GM23248 (cell line): ENCODE data around the gene KRTAP5-9. TPM values are rescaled to one million over a fixed set of nuclear protein-coding genes. Genes with fewer than 3 reads are reported as not detected.

Source experiments
- DNase-seq: peaks from one replicate; pipeline ENCODE4 v3.0.0-alpha.2; 2015
- H2AFZ ChIP-seq: fragments of 200-600 bp; sonication (generic); 2 replicates; pipeline ENCODE4 v1.6.1; 2016; ENCODE audit warnings: antibody characterized with exemption
- H3F3A ChIP-seq: fragments of 200-600 bp; sonication (generic); 2 replicates; pipeline ENCODE4 v1.6.1; 2016; ENCODE audit warnings: mild to moderate bottlenecking, antibody characterized with exemption, mixed run types; ENCODE audit not compliant: insufficient read depth
- H3K27ac ChIP-seq: fragments of 200-600 bp; sonication (generic); 2 replicates; pipeline ENCODE4 v1.5.1; 2016; ENCODE audit warnings: mild to moderate bottlenecking
- H3K27me3 ChIP-seq: fragments of 200-600 bp; sonication (generic); replicated peaks from 2 replicates; pipeline ENCODE4 v1.6.1; 2016; ENCODE audit warnings: mild to moderate bottlenecking; ENCODE audit not compliant: insufficient read depth
- H3K36me3 ChIP-seq: fragments of 200-600 bp; sonication (generic); 2 replicates; pipeline ENCODE4 v1.6.1; 2016; ENCODE audit warnings: low read depth, mild to moderate bottlenecking
- H3K4me1 ChIP-seq: fragments of 200-600 bp; sonication (generic); 2 replicates; pipeline ENCODE4 v1.6.1; 2016; ENCODE audit warnings: mild to moderate bottlenecking; ENCODE audit not compliant: insufficient read depth
- H3K4me2 ChIP-seq: fragments of 200-600 bp; sonication (generic); one replicate; pipeline ENCODE4 v1.6.1; 2016; ENCODE audit warnings: mild to moderate bottlenecking; ENCODE audit not compliant: unreplicated experiment
- H3K4me3 ChIP-seq: fragments of 200-600 bp; sonication (generic); 2 replicates; pipeline ENCODE4 v1.5.1; 2016; ENCODE audit warnings: mild to moderate bottlenecking
- H3K79me2 ChIP-seq: fragments of 200-600 bp; sonication (generic); 2 replicates; pipeline ENCODE4 v1.6.1; 2016; ENCODE audit warnings: mild to moderate bottlenecking; ENCODE audit not compliant: insufficient read depth
- H3K9ac ChIP-seq: fragments of 200-600 bp; sonication (generic); 2 replicates; pipeline ENCODE4 v1.6.1; 2016; ENCODE audit warnings: mild to moderate bottlenecking
- H3K9me2 ChIP-seq: fragments of 200-600 bp; sonication (generic); 2 replicates; pipeline ENCODE4 v1.6.1; 2016; ENCODE audit warnings: mixed run types, mild to moderate bottlenecking, moderate library complexity; ENCODE audit not compliant: insufficient read depth
- H3K9me3 ChIP-seq: fragments of 200-600 bp; sonication (generic); one replicate; pipeline ENCODE4 v1.6.1; 2017; ENCODE audit warnings: low read depth
- H4K20me1 ChIP-seq: fragments of 200-600 bp; sonication (generic); 2 replicates; pipeline ENCODE4 v1.6.0; 2016; ENCODE audit not compliant: insufficient read depth
- EZH2 ChIP-seq: fragments of 200-600 bp; sonication (generic); IDR thresholded peaks from 2 replicates; pipeline ENCODE4 v1.6.1; 2018; ENCODE audit warnings: antibody characterized with exemption, mild to moderate bottlenecking; ENCODE audit not compliant: insufficient read depth, poor library complexity, severe bottlenecking
- EZH2phosphoT487 ChIP-seq: fragments of 200-600 bp; sonication (generic); IDR thresholded peaks from 2 replicates; pipeline ENCODE4 v1.6.1; 2018; ENCODE audit warnings: antibody characterized with exemption, moderate library complexity, mild to moderate bottlenecking, low read depth; ENCODE audit not compliant: insufficient read depth
- WGBS, 2 experiments: methylation state at CpG; one replicate each; pipeline ENCODE4 v1.1.6; 2015 to 2017; ENCODE audit warnings: low lambda C conversion rate in 2 of 2, low coverage in 1 of 2; ENCODE audit errors: missing lambda C conversion rate in 2 of 2; 5-methylcytosine and 5-hydroxymethylcytosine counted together
- in situ Hi-C: fragments of 300-500 bp; cut with MboI; formaldehyde crosslinking; loops from 2 replicates; pipeline ENCODE4 v1.15.0; 2020
- polyA plus RNA-seq: library from polyadenylated mRNA; unstranded; fragments of >200 nt; fragmentation: Nextera tagmentation; extraction: Ambion mirVana; gene quantifications from 2 replicates; pipeline ENCODE4 v1.2.1, GENCODE V29; 2016
- total RNA-seq: library from RNA; depleted of rRNA; stranded (reverse); fragments of >200 nt; shearing (Covaris generic); gene quantifications from 2 replicates; pipeline ENCODE4 v1.2.3, GENCODE V29; 2014

KRTAP5-9 gene
- total and polyA plus RNA-seq, 2 experiments from 2014 or later = not detected

- TF ChIP-seq EZH2 (no peak), EZH2phosphoT487 (no peak)
- Histone ChIP-seq H2AFZ (no peak overlapping the region), H3K4me3 (no peak overlapping the region), H3K9ac (no peak overlapping the region), H3K9me3 (no peaks in the 10 kb centered on the region), H3K36me3 (no peaks in the 10 kb centered on the region), H4K20me1 (no peaks in the 10 kb centered on the region), H3K27me3 (peaks cover 5% of the 10 kb centered on the region; the same call in 1 of the 2 replicates), H3K27ac (no peak overlapping the region), H3K4me2 (no peak overlapping the region), H3K9me2 (no peaks in the 10 kb centered on the region), H3K4me1 (no peaks in the 10 kb centered on the region), H3F3A (no peaks in the 10 kb centered on the region), H3K79me2 (no peaks in the 10 kb centered on the region)
- no peak for DNase-seq
- WGBS, 2 experiments = 34 to 45% methylated on average over 6 of the region's 6 CpGs
- in situ Hi-C loops = no loop called here
These were observed 3.5 kb upstream of the KRTAP5-9 start for GRCh38 chr11:71544525-71545214.

GRCh38 chr11:71545405-71545966 is 2.7 kb upstream of the KRTAP5-9 start:
- 63 to 69% methylated on average over 12 of the region's 12 CpGs for WGBS, 2 experiments
- no peak for TF ChIP-seq EZH2
- no peak for TF ChIP-seq EZH2phosphoT487
- no peak overlapping the region for H3K4me2 ChIP-seq
- no peak overlapping the region for H3K27ac ChIP-seq
- H3K9ac ChIP-seq = no peak overlapping the region
- no peaks in the 10 kb centered on the region for H3K9me3 ChIP-seq
- H3F3A ChIP-seq = no peaks in the 10 kb centered on the region
- H3K4me3 ChIP-seq = no peak overlapping the region
- no peaks in the 10 kb centered on the region for H4K20me1 ChIP-seq
- no peaks in the 10 kb centered on the region for H3K9me2 ChIP-seq
- peaks cover 5% of the 10 kb centered on the region; the same call in 1 of the 2 replicates for H3K27me3 ChIP-seq
- H2AFZ ChIP-seq = no peak overlapping the region
- no peaks in the 10 kb centered on the region for H3K79me2 ChIP-seq
- no peak for DNase-seq
- no peaks in the 10 kb centered on the region for H3K36me3 ChIP-seq
- in situ Hi-C loops = no loop called here
- no peaks in the 10 kb centered on the region for H3K4me1 ChIP-seq

GRCh38 chr11:71548716-71549151 is 514 bp downstream of the KRTAP5-9 start:
- H3K4me2 ChIP-seq = no peak overlapping the region
- WGBS, 2 experiments = 28 to 31% methylated on average over 3 to 5 of the region's 5 CpGs
- no peaks in the 10 kb centered on the region for H3K4me1 ChIP-seq
- H3F3A ChIP-seq = no peaks in the 10 kb centered on the region
- H2AFZ ChIP-seq = no peak overlapping the region
- no peaks in the 10 kb centered on the region for H3K9me2 ChIP-seq
- no peak overlapping the region for H3K4me3 ChIP-seq
- DNase-seq = no peak
- no peaks in the 10 kb centered on the region for H3K9me3 ChIP-seq
- no peak overlapping the region for H3K9ac ChIP-seq
- TF ChIP-seq EZH2phosphoT487 (no peak), EZH2 (no peak)
- no peaks in the 10 kb centered on the region for H4K20me1 ChIP-seq
- H3K79me2 ChIP-seq = no peaks in the 10 kb centered on the region
- H3K27ac ChIP-seq = no peak overlapping the region
- in situ Hi-C loops = no loop called here
- H3K36me3 ChIP-seq = no peaks in the 10 kb centered on the region
- H3K27me3 ChIP-seq = 0 out of 2 replicates have a peak, but pooled peaks cover 5% of the 10 kb centered on the region

DNA sequence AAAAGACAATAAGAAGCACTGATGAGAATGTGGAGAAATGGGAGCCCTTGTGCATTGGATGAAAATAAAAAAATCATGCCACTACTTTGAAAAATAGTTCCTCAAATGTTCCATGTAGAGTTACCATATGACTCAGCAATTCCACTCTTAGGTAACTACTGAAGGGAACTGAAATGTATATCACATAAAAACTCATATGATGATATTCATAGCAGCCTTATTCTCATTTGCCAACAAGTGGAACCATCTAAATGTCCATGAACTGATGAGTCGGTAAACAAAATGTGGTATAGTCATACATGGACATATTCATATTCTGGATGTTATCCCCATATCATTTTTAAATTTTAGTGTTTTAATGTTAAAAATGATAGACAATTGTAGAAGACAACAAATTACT is 3.5 kb downstream of the KRTAP5-9 start:
- no peaks in the 10 kb centered on the region for H3F3A ChIP-seq
- no peak for DNase-seq
- H3K27ac ChIP-seq = no peak overlapping the region
- no peaks in the 10 kb centered on the region for H3K36me3 ChIP-seq
- H3K9me2 ChIP-seq = no peaks in the 10 kb centered on the region
- no peak overlapping the region for H2AFZ ChIP-seq
- no peaks in the 10 kb centered on the region for H3K27me3 ChIP-seq
- H3K4me2 ChIP-seq = no peak overlapping the region
- H3K79me2 ChIP-seq = no peaks in the 10 kb centered on the region
- H3K4me1 ChIP-seq = no peaks in the 10 kb centered on the region
- 49 to 63% methylated on average over 1 of the region's 1 CpG for WGBS, 2 experiments
- no peaks in the 10 kb centered on the region for H4K20me1 ChIP-seq
- H3K9ac ChIP-seq = no peak overlapping the region
- no peak for TF ChIP-seq EZH2
- TF ChIP-seq EZH2phosphoT487 = no peak
- H3K4me3 ChIP-seq = no peak overlapping the region
- H3K9me3 ChIP-seq = no peaks in the 10 kb centered on the region
- in situ Hi-C loops = no loop called here
